Mononuclear cell (primary cell): ENCODE data around the gene PDS5B. TPM values are rescaled to one million over a fixed set of nuclear protein-coding genes. Genes with fewer than 3 reads are reported as not detected.

Source experiments
- H3K27me3 ChIP-seq: 2 replicates; pipeline ENCODE4 v1.6.0; 2011; ENCODE audit warnings: low read length, control low read depth; ENCODE audit not compliant: insufficient read depth
- H3K4me1 ChIP-seq: 2 replicates; pipeline ENCODE4 v1.5.1; 2011; ENCODE audit warnings: mild to moderate bottlenecking, low read length, control low read depth; ENCODE audit not compliant: insufficient read depth
- H3K4me3 ChIP-seq: 2 replicates; pipeline ENCODE4 v1.5.1; 2011; ENCODE audit warnings: mild to moderate bottlenecking, low read length, moderate library complexity
- H3K9me3 ChIP-seq: 2 replicates; pipeline ENCODE4 v1.5.1; 2011; ENCODE audit warnings: low read depth, mild to moderate bottlenecking, control low read depth, low read length
- total RNA-seq: library from RNA; depleted of rRNA; stranded (reverse); fragments of >200 nt; gene quantifications from one replicate; pipeline ENCODE4 v1.2.3, GENCODE V29; 2012

The PDS5B gene
- total RNA-seq, 1 donor = 59.5 TPM

DNA sequence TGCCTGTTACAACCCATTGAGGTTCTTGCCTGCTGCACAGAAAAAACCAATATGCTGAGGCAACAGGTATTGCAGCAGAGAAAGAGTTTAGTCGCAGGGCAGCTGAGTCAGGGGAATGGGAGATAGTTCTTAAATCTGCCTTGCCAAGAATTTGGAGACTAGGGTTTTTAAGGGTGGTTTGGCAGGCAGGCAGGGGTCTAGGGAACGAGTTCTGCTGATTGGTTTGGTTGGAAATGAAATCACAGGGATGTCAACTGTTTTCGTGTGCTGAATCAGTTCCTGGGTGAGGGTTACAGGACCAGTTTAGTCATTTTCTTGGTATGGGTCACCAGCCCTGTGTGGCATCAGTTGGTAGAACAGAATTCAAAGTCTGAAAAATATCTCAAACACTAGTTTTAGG lies 36.6 kb downstream of the PDS5B start:
- H3K9me3 ChIP-seq = peaks cover 14% of the 10 kb centered on the region
- no peak overlapping the region for H3K4me3 ChIP-seq
- H3K4me1 ChIP-seq = peaks cover 4% of the 10 kb centered on the region
- H3K27me3 ChIP-seq = no peaks in the 10 kb centered on the region

DNA sequence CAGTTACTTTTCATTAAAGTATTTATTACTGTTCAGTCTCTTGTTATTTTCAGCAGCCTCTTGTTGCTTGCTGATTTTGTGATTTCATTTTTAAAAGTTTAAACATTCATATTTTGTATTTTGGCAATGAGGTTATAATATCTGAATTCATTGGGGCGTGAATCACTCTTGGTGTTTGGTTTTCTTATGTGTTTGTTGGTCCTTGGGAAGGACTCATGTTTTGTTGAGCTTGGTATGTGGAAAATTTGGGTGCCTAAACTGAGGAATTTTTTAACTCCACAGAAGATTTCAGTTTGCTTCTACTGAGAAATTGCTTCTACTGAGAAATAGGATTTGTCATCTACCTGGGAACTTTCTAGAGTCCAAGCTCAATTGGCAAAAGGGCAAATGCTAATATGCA lies 38.2 kb downstream of the PDS5B start:
- peaks cover 14% of the 10 kb centered on the region for H3K9me3 ChIP-seq
- H3K27me3 ChIP-seq = no peaks in the 10 kb centered on the region
- peaks cover 4% of the 10 kb centered on the region for H3K4me1 ChIP-seq
- H3K4me3 ChIP-seq = no peak overlapping the region

DNA sequence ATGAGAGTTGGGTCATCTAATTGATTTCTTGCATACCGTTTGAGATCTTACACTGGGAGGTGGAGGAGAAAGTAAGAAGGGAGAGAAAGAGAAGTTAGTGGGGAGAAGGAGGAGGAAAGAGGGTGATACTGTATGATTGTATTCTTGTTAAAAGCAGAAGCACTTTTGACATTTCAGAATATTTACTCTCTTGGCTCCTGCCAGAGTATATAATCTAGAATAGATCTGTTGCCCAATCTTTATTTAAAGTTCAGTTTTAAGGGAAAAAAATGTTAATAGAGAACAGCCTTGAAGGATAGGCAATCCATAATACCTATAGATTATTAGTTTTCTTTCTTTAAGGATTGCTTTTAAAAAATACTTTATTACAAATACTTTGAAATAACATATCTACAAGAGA lies 41.5 kb downstream of the PDS5B start:
- Histone ChIP-seq H3K4me1 (peaks cover 9% of the 10 kb centered on the region), H3K4me3 (no peak overlapping the region), H3K27me3 (no peaks in the 10 kb centered on the region), H3K9me3 (peaks cover 6% of the 10 kb centered on the region)

DNA sequence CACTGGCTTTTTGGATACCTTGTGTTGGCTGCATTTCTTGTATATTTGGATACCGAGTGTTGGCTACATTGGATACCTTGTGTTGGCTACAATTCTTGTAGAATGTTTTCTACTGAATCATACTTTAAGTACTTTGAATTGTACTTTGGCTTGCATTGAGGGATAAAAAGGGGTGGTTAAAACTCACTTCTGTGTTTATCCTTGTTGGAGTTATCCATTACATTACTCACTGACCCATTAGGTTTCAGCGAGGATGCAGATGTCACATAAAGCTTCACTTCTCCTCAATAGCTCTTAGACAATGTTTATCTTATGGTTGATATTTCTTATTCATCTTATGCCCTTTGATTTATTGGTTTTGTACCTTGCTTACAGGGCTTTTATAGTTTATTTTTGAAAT lies 43.1 kb downstream of the PDS5B start:
- Histone ChIP-seq H3K4me3 (no peak overlapping the region), H3K9me3 (no peaks in the 10 kb centered on the region), H3K4me1 (peaks cover 11% of the 10 kb centered on the region), H3K27me3 (no peaks in the 10 kb centered on the region)

DNA sequence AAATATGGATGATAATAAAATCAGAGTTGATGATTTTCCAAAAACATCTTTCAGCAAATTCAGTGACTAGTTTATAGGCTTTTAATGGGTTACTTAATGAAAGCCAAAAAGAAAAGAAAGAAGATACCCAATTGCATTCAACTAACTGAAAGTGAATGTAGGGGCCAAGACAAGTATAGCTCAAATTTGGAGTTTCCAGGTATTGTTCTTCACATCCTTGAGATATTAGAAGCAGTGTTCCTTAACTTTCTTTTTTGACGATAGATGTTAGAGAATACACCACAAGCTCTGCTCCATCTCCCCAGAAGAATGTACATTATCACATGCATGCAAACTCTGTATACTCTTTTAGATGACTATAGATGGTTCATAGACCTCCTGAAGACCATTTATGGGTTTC lies 43.6 kb downstream of the PDS5B start:
- peaks cover 11% of the 10 kb centered on the region for H3K4me1 ChIP-seq

DNA sequence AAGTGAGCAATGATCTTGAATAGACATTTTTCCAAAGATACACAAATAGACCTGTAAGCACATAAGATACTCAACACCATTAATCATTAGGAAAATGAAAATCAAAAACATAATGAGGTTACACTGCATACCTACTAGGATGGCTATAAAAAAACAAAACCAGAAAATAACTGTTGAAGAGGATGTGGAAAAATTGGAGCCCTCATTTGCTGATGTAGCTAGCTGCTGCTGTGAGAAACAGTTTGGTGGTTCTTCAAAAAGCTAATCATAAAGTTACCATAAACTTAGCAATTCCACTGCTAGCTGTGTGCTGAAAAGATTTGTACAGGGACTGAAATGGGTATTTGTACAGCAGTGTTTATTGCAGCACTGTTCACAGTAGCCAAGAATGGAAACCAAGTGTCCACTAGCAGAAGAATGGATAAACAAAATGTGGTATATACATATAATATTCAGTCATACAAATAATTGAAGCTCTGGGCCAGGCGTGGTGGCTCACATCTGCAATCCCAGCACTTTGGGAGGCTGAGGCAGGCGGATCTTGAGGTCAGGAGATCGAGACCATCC lies 46.2 kb downstream of the PDS5B start:
- H3K27me3 ChIP-seq = no peaks in the 10 kb centered on the region
- no peaks in the 10 kb centered on the region for H3K9me3 ChIP-seq
- peaks cover 7% of the 10 kb centered on the region for H3K4me1 ChIP-seq
- no peak overlapping the region for H3K4me3 ChIP-seq

More for the DNA sequence above, 43.6 kb downstream of the PDS5B start:
- Histone ChIP-seq H3K4me3 (no peak overlapping the region), H3K27me3 (no peaks in the 10 kb centered on the region), H3K9me3 (no peaks in the 10 kb centered on the region)

DNA sequence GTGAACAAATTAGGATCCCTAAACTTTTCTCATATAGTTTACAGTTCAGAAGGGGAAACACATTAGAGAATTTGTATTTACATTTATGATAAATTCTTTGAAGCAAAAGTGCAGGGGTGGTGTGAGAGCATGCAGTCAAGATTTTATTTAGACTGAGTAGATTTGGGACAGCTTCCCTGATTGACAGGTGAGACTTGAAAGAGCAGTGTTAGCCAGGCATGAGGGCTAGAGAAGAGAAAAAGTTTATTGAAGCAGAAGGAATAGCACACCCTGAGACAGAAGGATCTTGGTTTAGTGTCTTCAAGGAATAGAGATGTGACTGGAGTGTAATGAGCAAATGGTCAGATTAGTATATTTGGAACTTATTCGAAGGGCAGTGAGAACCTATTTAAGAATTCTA lies 50.5 kb downstream of the PDS5B start:
- Histone ChIP-seq H3K4me3 (no peak overlapping the region), H3K4me1 (peaks cover 14% of the 10 kb centered on the region), H3K27me3 (no peaks in the 10 kb centered on the region), H3K9me3 (no peaks in the 10 kb centered on the region)

DNA sequence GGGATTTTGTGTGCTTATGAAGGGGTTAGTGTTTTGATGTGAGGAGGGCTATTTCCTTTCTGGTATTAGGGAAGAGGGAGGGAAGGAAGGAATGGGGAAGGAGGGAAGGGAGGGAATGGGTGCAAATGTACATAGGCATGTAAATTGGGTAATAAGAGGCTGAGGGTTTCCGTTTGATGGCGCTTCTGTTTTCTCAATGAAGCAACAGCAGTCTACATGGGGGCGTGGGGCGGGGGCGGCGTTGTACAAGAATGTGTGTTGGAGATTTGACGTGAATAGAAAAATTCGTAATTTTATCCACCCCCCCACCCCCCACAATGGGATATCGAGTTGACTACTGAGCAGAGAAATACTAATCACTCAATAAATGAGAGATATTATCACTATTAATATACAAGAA lies 52.5 kb downstream of the PDS5B start:
- H3K4me1 ChIP-seq = peaks cover 10% of the 10 kb centered on the region
- H3K27me3 ChIP-seq = no peaks in the 10 kb centered on the region
- H3K4me3 ChIP-seq = no peak overlapping the region
- no peaks in the 10 kb centered on the region for H3K9me3 ChIP-seq

DNA sequence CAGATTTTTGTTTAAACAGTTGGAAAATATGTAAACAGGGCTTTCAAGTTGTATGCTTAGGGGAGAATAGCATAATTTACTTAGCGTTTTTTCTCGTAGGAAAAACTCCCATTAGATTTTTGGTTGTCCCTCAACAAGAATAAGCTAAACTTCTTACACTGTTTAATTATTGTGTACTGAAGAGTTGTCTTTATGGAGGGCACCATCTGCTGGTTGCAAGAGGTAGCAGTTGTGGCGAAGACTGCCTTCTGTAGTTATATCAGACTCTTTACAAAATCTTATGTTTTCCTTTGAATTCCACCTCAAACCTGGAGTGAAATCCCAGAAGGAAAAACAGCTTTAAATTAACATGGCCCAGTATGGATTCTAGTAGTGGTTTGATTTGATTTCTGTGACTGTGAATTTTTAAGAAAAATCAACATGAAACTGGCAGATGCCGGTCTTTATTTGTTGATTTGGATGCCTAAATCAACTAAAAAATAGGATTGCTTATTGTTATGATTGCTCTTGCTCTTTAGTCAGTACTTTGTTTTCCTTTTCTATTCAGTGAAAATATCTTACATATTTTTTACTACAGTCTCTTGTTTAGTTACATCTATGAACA lies 53.4 kb downstream of the PDS5B start:
- Histone ChIP-seq H3K27me3 (no peaks in the 10 kb centered on the region), H3K4me1 (peaks cover 10% of the 10 kb centered on the region), H3K9me3 (no peaks in the 10 kb centered on the region), H3K4me3 (no peak overlapping the region)

DNA sequence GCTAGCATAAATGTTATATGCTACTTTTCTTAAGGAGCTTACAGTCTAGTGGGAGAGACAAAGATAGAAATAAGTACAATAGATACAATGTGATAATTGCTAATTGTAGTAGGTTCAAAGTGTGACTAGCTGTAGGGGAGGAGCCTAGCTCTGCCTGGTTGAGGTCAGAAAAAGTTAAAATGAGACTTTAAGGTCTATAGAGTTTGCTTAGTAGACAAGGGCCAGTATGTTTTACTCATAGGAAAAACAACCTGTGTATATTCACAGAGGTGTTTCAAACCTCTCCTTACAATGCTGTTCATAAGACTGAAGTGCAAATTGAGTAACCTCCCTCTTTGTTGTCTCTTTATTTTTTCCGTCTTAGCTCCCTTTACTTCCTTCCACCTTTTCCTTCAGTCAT lies 56.1 kb downstream of the PDS5B start:
- Histone ChIP-seq H3K4me1 (peaks cover 20% of the 10 kb centered on the region), H3K9me3 (no peaks in the 10 kb centered on the region), H3K27me3 (no peaks in the 10 kb centered on the region), H3K4me3 (no peak overlapping the region)

DNA sequence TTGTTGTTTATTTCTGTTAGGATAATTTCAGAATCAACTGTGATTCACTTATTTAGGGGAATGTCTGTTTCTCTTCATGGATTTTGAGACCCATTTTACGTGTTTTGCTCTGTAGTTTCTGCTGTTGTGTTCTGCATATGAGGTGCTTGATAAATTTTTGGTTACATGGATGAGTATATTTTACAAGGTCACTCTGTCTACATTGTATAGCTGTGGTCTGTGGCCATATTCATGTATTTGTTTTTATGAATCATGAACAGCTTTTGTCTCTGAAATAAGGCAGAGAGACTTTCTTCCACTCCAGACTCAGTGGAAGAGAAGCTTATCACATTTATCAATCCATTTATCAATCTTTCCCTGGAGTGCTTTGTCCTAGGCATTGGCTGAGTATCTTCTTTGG lies 56.6 kb downstream of the PDS5B start:
- no peaks in the 10 kb centered on the region for H3K9me3 ChIP-seq
- no peaks in the 10 kb centered on the region for H3K27me3 ChIP-seq
- H3K4me3 ChIP-seq = no peak overlapping the region
- peaks cover 22% of the 10 kb centered on the region for H3K4me1 ChIP-seq

DNA sequence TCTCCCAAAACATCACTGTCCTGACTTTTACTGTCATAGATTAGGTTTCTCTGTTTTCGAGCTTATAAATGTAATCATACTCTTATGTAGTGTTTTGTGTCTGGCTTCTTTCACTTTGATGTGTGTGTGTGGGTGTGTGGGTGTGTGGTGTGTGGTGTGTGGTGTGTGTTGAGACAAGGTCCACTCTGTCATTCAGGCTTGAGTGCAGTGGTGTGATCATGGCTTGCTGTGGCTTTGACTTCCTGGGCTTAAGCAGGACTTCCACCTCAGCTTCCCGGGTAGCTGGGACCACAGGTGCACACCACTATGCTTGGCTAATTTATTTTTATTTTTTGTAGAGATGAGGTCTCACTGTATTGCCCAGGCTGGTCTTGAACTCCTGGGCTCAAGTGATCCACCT lies 59.6 kb downstream of the PDS5B start:
- Histone ChIP-seq H3K27me3 (no peaks in the 10 kb centered on the region), H3K9me3 (no peaks in the 10 kb centered on the region), H3K4me3 (no peak overlapping the region), H3K4me1 (peaks cover 22% of the 10 kb centered on the region)

DNA sequence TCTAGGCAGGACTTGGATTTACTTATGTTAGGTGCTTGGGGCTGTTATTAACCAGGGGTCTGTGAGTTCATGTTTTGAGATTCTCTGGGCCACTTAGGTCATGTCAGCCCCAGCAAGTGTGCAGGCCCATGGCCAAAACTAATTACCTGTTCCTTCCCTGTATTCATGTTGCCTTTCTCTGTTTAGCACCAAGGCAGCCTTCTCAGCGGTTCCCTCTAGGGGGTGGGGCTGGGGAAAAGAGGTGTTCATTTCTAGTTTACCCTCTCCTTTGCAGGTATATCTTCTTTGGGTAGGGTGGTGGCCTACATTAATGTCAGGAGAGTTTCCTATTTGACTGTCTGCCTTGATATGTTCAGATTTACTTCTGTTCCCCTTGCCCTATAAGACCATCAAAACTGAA lies 61.7 kb downstream of the PDS5B start:
- H3K4me3 ChIP-seq = no peak overlapping the region
- no peaks in the 10 kb centered on the region for H3K9me3 ChIP-seq
- no peaks in the 10 kb centered on the region for H3K27me3 ChIP-seq
- H3K4me1 ChIP-seq = peaks cover 19% of the 10 kb centered on the region

DNA sequence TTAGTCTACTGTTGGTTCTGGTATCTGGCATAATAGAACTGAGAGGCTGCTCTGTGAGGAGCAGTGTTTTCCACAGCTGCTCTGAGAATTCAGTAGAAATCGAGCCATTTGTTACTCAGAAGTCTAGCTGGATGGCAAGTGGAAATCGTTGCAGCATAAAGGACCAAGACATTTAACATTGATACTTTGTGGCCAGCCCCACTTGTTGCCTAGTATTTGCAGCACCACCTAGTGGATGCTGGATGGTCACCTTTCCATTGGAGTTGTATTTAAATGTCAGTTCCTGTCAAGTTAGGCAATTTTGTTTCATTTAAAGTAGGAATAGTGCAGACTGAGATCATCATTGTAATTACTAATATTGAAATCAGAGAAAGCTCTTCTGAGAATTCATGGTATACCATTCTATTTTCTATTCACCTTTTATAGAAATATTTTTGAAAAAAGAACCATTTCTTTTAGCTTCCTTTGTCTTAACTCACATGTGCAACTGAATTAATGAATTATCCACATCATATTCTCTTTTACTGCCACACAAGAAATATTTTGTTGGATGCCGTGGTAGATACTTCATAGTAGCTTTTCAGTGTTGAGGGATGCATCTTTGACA lies 64.6 kb downstream of the PDS5B start:
- no peaks in the 10 kb centered on the region for H3K9me3 ChIP-seq
- no peaks in the 10 kb centered on the region for H3K27me3 ChIP-seq
- no peak overlapping the region for H3K4me3 ChIP-seq
- peaks cover 13% of the 10 kb centered on the region for H3K4me1 ChIP-seq

DNA sequence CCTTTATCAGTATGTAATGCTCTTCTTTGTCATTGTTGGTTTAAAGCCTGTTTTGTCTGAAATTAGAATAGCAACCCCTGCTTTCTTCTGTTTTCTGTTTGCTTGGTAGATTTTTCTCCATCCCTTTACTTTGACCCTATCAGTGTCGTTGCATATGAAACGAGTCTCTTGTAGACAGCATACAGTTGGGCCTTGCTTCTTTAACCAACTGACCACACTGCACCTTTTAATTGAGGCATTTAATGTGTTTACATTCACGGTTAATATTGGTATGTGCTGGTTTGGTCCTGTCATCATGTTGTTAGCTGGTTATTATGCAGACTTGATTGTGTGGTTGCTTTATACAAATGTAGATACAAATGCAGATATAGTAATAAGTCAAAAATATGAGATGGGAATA lies 71.1 kb downstream of the PDS5B start:
- H3K9me3 ChIP-seq = no peaks in the 10 kb centered on the region
- no peak overlapping the region for H3K4me3 ChIP-seq
- H3K27me3 ChIP-seq = no peaks in the 10 kb centered on the region
- no peaks in the 10 kb centered on the region for H3K4me1 ChIP-seq

DNA sequence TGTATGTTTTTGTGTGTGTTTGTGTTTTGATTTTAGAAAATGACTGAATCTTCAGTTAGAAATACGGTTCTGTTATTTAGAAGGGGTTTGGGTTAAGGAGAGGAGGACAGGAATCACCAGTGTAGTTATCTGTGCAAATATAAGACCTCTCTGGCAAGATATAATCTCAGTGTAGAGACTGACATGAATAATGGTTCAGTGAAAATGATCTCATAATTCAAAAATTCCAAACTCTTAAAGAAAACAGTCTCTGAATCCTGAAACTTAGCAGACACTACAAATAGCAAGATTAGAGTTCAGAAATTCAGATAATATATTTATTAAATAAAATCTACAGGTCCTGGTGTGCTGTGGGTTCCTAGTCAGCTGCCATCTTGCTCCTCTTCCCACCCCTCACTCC lies 73.5 kb downstream of the PDS5B start:
- no peaks in the 10 kb centered on the region for H3K4me1 ChIP-seq
- no peaks in the 10 kb centered on the region for H3K9me3 ChIP-seq
- no peak overlapping the region for H3K4me3 ChIP-seq
- no peaks in the 10 kb centered on the region for H3K27me3 ChIP-seq
